GM12891 (cell line): ENCODE data around the gene SDK1.

ENCODE experiments used
- PAX5 ChIP-seq: IDR thresholded peaks from 2 replicates; pipeline ENCODE4 v1.6.1; 2011; ENCODE audit warnings: low read length, moderate library complexity, mild to moderate bottlenecking; ENCODE audit not compliant: insufficient read depth, severe bottlenecking
- POLR2A ChIP-seq: IDR thresholded peaks from 2 replicates; pipeline ENCODE4 v1.6.1; 2011; ENCODE audit warnings: low read depth, low read length, control low read depth
- POLR2AphosphoS5 ChIP-seq: IDR thresholded peaks from 2 replicates; pipeline ENCODE4 v1.6.1; 2011; ENCODE audit warnings: low read depth, low read length, control low read depth
- SPI1 ChIP-seq: IDR thresholded peaks from 2 replicates; pipeline ENCODE4 v1.6.1; 2011; ENCODE audit warnings: low read depth, low read length, control low read depth
- TAF1 ChIP-seq: IDR thresholded peaks from 2 replicates; pipeline ENCODE4 v1.6.1; 2011; ENCODE audit warnings: low read depth, low read length, control low read depth

DNA sequence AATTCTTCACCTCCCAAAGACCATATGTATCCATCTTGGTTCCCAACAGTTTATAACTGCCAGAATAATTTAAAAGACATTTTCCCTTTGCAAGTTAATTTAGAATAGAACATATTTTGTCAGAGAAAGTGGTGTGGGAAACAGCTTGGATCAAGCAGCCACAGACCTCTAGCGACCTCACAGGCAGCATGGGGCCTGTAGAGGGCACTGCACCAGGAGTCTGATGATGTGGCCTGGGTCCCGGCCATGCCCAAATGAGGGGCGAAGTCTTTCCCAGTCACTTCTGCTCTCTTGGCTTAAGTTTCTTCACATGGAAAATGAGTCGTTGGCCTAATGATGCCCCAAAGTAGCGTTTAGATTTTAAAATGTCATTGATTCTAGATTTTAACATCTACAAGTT lies 243.2 kb downstream of the SDK1 start:
- TF ChIP-seq SPI1, result no peak
- no peak for TF ChIP-seq POLR2AphosphoS5
- no peak for TF ChIP-seq TAF1
- TF ChIP-seq POLR2A, result no peak
- TF ChIP-seq PAX5, result no peak
